Breast epithelium (tissue), 4 donors: ENCODE measurements around the gene OR6B2. TPM values are rescaled to one million over a fixed set of nuclear protein-coding genes. Genes with fewer than 3 reads are reported as not detected.

Experiments used
- DNase-seq, 2 donors: peaks; one replicate each; pipeline ENCODE4 v3.0.0-alpha.2; 2019; ENCODE audit warnings: low spot score in 2 of 2
- H3K27ac ChIP-seq, 2 donors: fragments of 200-600 bp; sonication (generic) in 1 of 2; one replicate each; pipeline ENCODE4 v1.5.1; 2016 to 2019; ENCODE audit warnings: mild to moderate bottlenecking in 1 of 2
- H3K27me3 ChIP-seq, 2 donors: fragments of 200-600 bp; sonication (generic) in 1 of 2; one replicate each; pipeline versions ENCODE4 v1.5.1 to v1.6.0; 2017 to 2019; ENCODE audit warnings: control low read depth in 1 of 2, mild to moderate bottlenecking in 1 of 2
- H3K36me3 ChIP-seq: fragments of 200-600 bp; one replicate; pipeline ENCODE4 v1.5.1; 2019
- H3K4me1 ChIP-seq, 2 donors: fragments of 200-600 bp; sonication (generic); one replicate each; pipeline ENCODE4 v1.5.1; 2016 to 2019; ENCODE audit warnings: control low read depth in 1 of 2
- H3K4me3 ChIP-seq, 3 donors: fragments of 200-600 bp; sonication (generic); 1 replicate in 2 of 3; 2 replicates in 1 of 3; pipeline ENCODE4 v1.5.1; 2016 to 2019; ENCODE audit warnings: mild to moderate bottlenecking in 3 of 3, moderate library complexity in 2 of 3
- H3K9me3 ChIP-seq, 2 donors: fragments of 200-600 bp; sonication (generic) in 1 of 2; one replicate each; pipeline ENCODE4 v1.5.1; 2016 to 2019; ENCODE audit warnings: control low read depth in 1 of 2
- POLR2A ChIP-seq: fragments of 450-650 bp; IDR thresholded peaks from one replicate; pipeline ENCODE4 v1.6.1; 2016; ENCODE audit warnings: antibody characterized with exemption, mild to moderate bottlenecking, moderate library complexity
- POLR2AphosphoS5 ChIP-seq, 3 donors: sonication (generic); formaldehyde crosslinking; IDR thresholded peaks; one replicate each; pipeline ENCODE4 v1.6.1; 2017; ENCODE audit warnings: antibody characterized with exemption in 3 of 3
- intact Hi-C: fragments of 100-400 bp; cut with DNase I; formaldehyde crosslinking; loops from one replicate; pipeline ENCODE4 v1.15.1; 2023; ENCODE audit warnings: low total_unique reads
- total RNA-seq, 3 donors: library from RNA; depleted of rRNA; stranded (reverse); fragments of >200 nt; gene quantifications; one replicate each; pipeline ENCODE4 v1.1.0, GENCODE V29; 2016
- TF ChIP-seq, protein P1 (sequence below), 3 donors: fragments of 450-650 bp; IDR thresholded peaks; one replicate each; pipeline ENCODE4 v1.5.1; 2016 to 2017; ENCODE audit warnings: antibody characterized with exemption in 3 of 3, mild to moderate bottlenecking in 3 of 3, moderate library complexity in 3 of 3

The OR6B2 gene
- total RNA-seq, 3 donors from 2014 or later = not detected

DNA sequence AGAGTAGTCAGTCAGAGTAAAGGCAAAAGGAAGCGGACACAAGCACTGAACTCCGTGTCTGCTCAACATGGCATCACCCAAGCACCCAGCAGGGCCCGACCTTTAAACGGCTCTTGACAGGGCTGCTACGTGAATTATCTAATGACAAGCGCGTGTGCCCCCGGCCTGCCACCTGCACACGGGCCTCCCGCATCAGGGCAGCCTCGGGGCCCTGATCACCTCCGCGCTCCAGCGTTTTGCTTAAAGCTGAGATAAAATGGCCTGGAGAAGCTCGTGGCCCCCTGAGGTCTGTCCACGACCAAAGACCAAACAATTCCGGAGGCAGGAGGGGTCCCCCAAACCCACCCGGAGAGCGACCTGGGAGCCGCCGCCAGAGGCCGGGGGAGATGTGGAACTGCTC is 5.5 kb downstream of the OR6B2 start:
- H3K9me3 ChIP-seq = no peaks in the 10 kb centered on the region
- H3K4me1 ChIP-seq = peaks cover 4 to 6% of the 10 kb centered on the region in 2 donors
- peak overlapping the region; percentile 82 to 95 (median 94) for H3K4me3 ChIP-seq
- H3K36me3 ChIP-seq = no peaks in the 10 kb centered on the region
- TF ChIP-seq POLR2A = no peak
- TF ChIP-seq, protein P1, sequence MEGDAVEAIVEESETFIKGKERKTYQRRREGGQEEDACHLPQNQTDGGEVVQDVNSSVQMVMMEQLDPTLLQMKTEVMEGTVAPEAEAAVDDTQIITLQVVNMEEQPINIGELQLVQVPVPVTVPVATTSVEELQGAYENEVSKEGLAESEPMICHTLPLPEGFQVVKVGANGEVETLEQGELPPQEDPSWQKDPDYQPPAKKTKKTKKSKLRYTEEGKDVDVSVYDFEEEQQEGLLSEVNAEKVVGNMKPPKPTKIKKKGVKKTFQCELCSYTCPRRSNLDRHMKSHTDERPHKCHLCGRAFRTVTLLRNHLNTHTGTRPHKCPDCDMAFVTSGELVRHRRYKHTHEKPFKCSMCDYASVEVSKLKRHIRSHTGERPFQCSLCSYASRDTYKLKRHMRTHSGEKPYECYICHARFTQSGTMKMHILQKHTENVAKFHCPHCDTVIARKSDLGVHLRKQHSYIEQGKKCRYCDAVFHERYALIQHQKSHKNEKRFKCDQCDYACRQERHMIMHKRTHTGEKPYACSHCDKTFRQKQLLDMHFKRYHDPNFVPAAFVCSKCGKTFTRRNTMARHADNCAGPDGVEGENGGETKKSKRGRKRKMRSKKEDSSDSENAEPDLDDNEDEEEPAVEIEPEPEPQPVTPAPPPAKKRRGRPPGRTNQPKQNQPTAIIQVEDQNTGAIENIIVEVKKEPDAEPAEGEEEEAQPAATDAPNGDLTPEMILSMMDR (IDR thresholded peaks at IDR 0.05) = no peak
- no peak for TF ChIP-seq POLR2AphosphoS5 (IDR thresholded peaks at IDR 0.05)
- intact Hi-C loops = no loop called here
- H3K27ac ChIP-seq = peak overlapping the region; percentile 93
- DNase-seq = peak in 1 of 2 donors; percentile 19
- no peaks in the 10 kb centered on the region for H3K27me3 ChIP-seq

DNA sequence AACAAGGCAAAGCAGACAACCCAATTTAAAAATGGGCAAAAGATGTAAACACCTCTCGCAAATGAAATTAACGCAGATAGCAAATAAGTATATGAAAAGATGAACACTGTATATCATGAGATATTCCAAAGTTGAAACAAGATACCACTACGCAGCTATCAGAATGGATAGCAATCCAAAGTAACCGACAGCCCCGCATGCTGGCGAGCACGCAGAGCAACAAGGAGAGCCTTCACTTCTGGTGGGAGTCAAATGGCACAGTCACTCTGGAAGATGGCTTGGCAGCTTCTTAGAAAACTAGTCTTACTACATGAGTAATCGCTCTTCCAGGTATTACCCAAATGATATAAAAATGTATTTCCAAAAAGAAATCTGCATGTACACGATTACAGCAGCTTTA is 6.4 kb downstream of the OR6B2 start:
- Histone ChIP-seq H3K4me3 (peak overlapping the region in 2 of 3 donors; percentile 82 to 94), H3K27ac (no peak overlapping the region), H3K4me1 (peaks cover 4 to 6% of the 10 kb centered on the region in 2 donors), H3K36me3 (no peaks in the 10 kb centered on the region), H3K9me3 (no peaks in the 10 kb centered on the region), H3K27me3 (no peaks in the 10 kb centered on the region)
- intact Hi-C loops = no loop called here
- no peak for TF ChIP-seq POLR2A
- no peak for TF ChIP-seq POLR2AphosphoS5 (IDR thresholded peaks at IDR 0.05)
- TF ChIP-seq, protein P1 (IDR thresholded peaks at IDR 0.05) = no peak
- no peak for DNase-seq

DNA sequence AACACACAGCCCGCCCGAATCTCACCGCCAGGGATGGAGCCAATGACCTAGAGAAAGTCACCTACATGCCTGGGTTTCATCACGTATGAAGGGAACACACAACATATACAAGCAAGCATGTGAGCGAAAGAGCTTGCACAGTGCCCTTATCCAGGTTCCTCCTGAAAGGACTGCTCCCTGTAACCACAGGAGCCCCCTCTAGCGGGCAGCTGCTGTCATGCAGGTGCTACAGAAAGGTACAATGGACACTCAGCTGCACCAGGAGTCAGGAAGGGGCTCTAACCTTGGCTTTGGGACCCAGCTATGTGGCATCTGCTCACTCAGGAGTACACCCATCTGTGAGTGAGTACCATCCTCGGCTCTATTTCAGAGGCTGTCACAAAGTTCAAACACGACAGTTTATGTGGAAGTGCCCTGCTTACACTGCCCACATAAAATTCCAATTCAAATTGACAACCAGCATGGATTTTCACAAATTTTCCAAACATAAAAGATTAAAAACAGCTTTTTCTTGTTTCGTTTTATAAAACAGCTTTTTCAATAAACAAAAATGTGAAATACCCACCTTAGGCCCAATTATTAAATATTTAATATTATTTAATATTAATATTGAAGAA is 8.6 kb downstream of the OR6B2 start:
- H3K4me1 ChIP-seq = peaks cover 4 to 6% of the 10 kb centered on the region in 2 donors
- no peaks in the 10 kb centered on the region for H3K9me3 ChIP-seq
- no peaks in the 10 kb centered on the region for H3K27me3 ChIP-seq
- peak in 1 of 2 donors; percentile 70 for DNase-seq
- no peaks in the 10 kb centered on the region for H3K36me3 ChIP-seq
- intact Hi-C loops = no loop called here
- no peak for TF ChIP-seq POLR2A
- TF ChIP-seq, protein P1 (IDR thresholded peaks at IDR 0.05) = peak in 2 of 3 donors; percentile 45 to 49
- TF ChIP-seq POLR2AphosphoS5 (IDR thresholded peaks at IDR 0.05) = no peak
- no peak overlapping the region for H3K27ac ChIP-seq
- H3K4me3 ChIP-seq = no peak overlapping the region

DNA sequence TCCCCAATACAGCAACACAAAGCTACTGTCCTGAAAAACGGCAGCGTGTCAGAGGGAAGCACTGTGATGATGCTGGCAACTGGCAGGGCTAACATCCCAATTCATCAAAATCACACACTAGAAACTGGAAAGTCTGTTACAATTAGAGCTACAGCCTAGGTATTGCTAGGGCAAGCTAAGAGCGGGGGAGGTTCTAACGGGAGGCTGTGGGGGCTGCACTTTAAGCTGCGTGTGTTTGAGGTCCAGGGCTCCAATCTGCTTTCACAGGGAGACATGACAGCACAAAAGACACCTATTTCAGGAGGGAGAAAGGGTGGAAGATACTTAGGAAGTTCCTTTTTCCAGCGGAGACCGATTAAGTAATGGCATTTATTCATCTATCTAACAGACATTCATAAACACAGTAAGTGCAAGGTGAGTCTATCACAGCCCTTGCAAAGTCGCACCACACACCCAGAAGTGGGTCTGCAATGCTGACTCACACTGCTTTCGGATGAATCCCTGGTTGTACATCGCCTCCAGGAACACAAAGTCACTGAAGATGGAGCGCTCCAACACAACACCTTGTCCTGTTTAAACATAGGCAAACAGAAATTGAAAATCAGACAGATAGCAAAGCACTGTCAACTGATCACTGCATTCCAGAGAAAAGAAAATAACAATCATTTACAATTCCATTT is 12.0 kb downstream of the OR6B2 start:
- no peak for DNase-seq
- Histone ChIP-seq H3K4me1 (no peaks in the 10 kb centered on the region), H3K27ac (no peak overlapping the region), H3K27me3 (no peaks in the 10 kb centered on the region), H3K4me3 (no peak overlapping the region), H3K36me3 (peaks cover 6% of the 10 kb centered on the region), H3K9me3 (no peaks in the 10 kb centered on the region)
- intact Hi-C loops = no loop called here
- TF ChIP-seq POLR2AphosphoS5 (IDR thresholded peaks at IDR 0.05) (no peak), POLR2A (no peak)
- TF ChIP-seq, protein P1 (IDR thresholded peaks at IDR 0.05) = no peak

DNA sequence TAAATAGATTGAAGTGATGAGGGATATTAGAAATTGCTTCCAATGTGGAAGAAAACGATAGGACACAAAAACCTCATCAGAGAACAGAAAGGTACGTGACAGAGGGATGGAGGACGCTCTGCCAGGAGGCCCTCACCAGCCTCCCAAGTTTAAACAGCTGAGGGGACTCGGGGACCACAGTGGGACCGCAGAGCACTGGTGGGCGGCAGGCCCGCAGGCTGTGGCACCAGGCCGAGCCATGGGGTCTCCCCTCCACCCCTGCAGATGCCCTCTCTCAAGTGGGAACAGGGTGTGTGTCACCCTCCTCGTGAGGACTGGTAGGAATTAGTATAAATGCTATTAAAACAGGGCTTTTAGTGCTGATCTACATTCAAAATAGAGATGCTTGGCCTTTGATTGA is 15.9 kb downstream of the OR6B2 start:
- Histone ChIP-seq H3K9me3 (no peaks in the 10 kb centered on the region), H3K36me3 (peaks cover 12% of the 10 kb centered on the region), H3K27me3 (no peaks in the 10 kb centered on the region), H3K4me1 (no peaks in the 10 kb centered on the region), H3K4me3 (no peak overlapping the region), H3K27ac (no peak overlapping the region)
- no peak for DNase-seq
- intact Hi-C loops = no loop called here
- TF ChIP-seq POLR2A (no peak), POLR2AphosphoS5 (IDR thresholded peaks at IDR 0.05) (no peak)
- TF ChIP-seq, protein P1 (IDR thresholded peaks at IDR 0.05) = no peak
